Thyroid gland (tissue), 4 donors: ENCODE measurements around the gene ATXN7.

ENCODE experiments used
- CTCF ChIP-seq, 6 experiments: fragments of 200-600 bp in 3 of 6; fragments of 450-650 bp in 3 of 6; sonication (generic) in 3 of 6; IDR thresholded peaks; one replicate each; pipeline ENCODE4 v1.5.1; 2016 to 2019; ENCODE audit warnings: antibody characterized with exemption in 6 of 6, mild to moderate bottlenecking in 2 of 6, inconsistent platforms in 1 of 6, moderate library complexity in 1 of 6
- POLR2A ChIP-seq, 2 donors: fragments of 450-650 bp; IDR thresholded peaks; one replicate each; pipeline ENCODE4 v1.6.1; 2017; ENCODE audit warnings: antibody characterized with exemption in 2 of 2, mild to moderate bottlenecking in 2 of 2, moderate library complexity in 1 of 2

- TF ChIP-seq CTCF (IDR thresholded peaks at IDR 0.05) (no peak), POLR2A (IDR thresholded peaks at IDR 0.05) (no peak)
Measured at GRCh38 chr3:63847718-63848450, 15.8 kb upstream of the ATXN7 start.
